GM13977 (cell line): ENCODE measurements around the gene ACKR4.
A peak's percentile ranks its signal among the peaks of the same experiment; 100 is the strongest.

Source experiments
- DNase-seq: peaks from one replicate; pipeline ENCODE4 v3.0.0; 2012; ENCODE audit warnings: low spot score
- in situ Hi-C: fragments of 300-500 bp; cut with MboI; formaldehyde crosslinking; loops from one replicate; pipeline ENCODE4 v1.12.0; 2022; ENCODE audit warnings: low sequenced_read_pairs, low pct_unique_long_range_greater_than_20kb, mixed read lengths, inconsistent platforms; ENCODE audit not compliant: unreplicated experiment
- TF ChIP-seq, protein P1 (sequence below): IDR thresholded peaks from 2 replicates; pipeline ENCODE4 v1.5.1; 2012; ENCODE audit warnings: mild to moderate bottlenecking, control low read depth; ENCODE audit not compliant: insufficient read depth; ENCODE audit errors: extremely low read depth, missing control alignments

Gene ACKR4

DNA sequence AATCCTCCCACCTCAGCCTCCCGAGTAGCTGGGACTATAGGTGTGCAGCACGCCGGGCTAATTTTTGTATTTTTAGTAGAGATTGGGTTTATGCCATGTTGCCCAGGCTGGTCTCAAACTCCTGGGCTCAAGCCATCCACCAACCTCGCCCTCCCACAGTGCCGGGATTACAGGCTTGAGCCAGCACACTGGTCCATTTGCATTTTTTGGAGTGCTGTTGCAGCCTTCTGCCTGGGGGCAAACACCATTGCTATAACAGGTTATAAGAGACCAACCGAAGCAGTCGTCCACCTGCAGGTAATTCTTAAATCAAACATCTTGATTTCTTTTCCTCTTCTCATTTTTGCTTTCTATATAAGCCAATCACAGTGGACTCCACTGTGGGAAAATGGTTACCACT lies 27.7 kb downstream of the ACKR4 start:
- TF ChIP-seq, protein P1, sequence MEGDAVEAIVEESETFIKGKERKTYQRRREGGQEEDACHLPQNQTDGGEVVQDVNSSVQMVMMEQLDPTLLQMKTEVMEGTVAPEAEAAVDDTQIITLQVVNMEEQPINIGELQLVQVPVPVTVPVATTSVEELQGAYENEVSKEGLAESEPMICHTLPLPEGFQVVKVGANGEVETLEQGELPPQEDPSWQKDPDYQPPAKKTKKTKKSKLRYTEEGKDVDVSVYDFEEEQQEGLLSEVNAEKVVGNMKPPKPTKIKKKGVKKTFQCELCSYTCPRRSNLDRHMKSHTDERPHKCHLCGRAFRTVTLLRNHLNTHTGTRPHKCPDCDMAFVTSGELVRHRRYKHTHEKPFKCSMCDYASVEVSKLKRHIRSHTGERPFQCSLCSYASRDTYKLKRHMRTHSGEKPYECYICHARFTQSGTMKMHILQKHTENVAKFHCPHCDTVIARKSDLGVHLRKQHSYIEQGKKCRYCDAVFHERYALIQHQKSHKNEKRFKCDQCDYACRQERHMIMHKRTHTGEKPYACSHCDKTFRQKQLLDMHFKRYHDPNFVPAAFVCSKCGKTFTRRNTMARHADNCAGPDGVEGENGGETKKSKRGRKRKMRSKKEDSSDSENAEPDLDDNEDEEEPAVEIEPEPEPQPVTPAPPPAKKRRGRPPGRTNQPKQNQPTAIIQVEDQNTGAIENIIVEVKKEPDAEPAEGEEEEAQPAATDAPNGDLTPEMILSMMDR = no peak
- in situ Hi-C loops = no loop called here
- DNase-seq = no peak

- in situ Hi-C loops = no loop called here
- TF ChIP-seq, protein P1 = no peak
- peak; percentile 32 for DNase-seq
These were observed 28.5 kb downstream of the ACKR4 start for GRCh38 chr3:132625613-132626012.

DNA sequence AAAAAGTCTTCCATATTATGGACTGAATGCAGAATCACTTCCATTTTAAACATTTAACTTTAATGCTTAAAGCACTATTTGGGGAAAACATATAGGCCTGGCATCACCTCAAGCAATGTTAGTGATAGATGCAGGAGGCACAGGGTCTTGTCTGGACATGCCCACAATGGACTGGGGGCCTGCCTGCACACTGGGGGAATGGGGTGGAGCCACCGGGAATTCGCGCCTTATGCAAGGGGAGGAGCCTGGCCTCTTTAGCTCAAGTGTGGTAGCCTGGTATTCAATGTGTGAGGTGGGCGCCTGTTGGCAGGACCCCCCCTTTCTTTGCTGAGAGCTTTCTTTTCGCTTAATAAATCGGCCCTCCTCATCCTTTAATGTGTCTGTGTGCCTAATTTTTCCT lies 29.9 kb downstream of the ACKR4 start:
- no peak for DNase-seq
- TF ChIP-seq, protein P1 = no peak
- in situ Hi-C loops = no loop called here

DNA sequence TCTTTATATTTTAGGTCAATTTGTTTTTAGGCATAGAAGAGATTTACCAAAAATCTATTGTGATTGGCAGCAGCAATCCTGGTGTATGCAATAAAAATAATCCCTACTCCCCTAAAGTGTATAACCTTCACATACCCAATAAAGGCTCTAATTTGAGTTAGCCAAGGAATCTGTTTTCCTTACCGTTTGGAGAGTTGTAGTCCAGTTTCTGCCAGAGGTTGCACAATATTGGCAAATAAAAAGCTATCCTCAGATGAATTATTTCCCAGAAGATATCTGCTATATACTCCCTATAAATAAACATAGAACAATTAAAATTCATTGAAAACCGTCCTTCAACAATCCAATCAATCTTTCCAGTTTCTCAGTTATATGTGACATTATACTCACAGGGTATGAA lies 31.1 kb downstream of the ACKR4 start:
- DNase-seq = no peak
- TF ChIP-seq, protein P1 = no peak
- in situ Hi-C loops = no loop called here

DNA sequence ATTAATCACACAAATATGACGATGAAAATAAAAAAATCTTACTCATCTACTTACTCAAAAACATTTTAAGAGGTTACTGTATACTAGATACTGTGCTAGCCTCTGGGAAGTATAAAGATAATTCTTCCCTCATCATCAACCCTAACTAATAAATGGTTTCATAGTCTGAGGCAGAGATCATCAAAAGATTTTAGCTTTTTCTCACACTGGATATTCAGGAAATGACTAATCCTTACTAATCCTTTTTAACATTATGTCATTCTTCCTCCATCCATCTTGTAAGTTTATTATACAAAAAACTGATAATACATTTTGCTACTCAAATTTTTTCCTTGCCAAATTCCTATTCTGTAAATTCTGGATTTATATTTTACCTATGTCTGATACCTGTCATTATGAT lies 32.9 kb downstream of the ACKR4 start:
- DNase-seq = no peak
- in situ Hi-C loops = no loop called here
- TF ChIP-seq, protein P1 = no peak

- no peak for DNase-seq
- in situ Hi-C loops = no loop called here
- TF ChIP-seq, protein P1 = no peak
These were observed 33.5 kb downstream of the ACKR4 start for GRCh38 chr3:132630612-132631011.

DNA sequence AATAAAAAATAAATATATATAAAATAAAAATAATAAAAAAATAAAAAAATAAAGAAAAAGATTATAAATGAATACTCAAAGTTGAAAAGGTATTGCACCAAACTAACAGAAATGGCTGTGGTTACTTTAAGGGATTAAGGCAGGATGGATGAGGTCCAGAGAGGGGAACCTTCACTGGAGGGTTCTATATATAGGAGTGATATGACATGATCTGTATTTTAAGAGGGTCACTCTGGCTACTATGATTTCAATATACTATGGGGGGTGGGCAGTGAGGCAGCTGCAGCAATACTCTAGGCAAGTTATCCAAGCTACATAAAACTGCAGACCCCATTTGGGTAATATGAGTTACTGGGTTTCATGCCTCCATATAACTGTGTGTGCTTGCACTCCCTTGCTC lies 38.0 kb downstream of the ACKR4 start:
- in situ Hi-C loops = no loop called here
- no peak for DNase-seq
- TF ChIP-seq, protein P1 = no peak
